ENCODE results near the gene PANK2. TPM values are rescaled to one million over a fixed set of nuclear protein-coding genes. Genes with fewer than 3 reads are reported as not detected.
"Not testable (repeated sequence)": the region's sequence is repeated elsewhere in the genome, so short reads cannot be mapped to it uniquely, and the experiment has no call there.

The PANK2 gene
- polyA plus RNA-seq, 1 donor (not counting 4 experiments of a cell fraction or from before 2014, with no cell fraction given): 23.6 TPM

DNA sequence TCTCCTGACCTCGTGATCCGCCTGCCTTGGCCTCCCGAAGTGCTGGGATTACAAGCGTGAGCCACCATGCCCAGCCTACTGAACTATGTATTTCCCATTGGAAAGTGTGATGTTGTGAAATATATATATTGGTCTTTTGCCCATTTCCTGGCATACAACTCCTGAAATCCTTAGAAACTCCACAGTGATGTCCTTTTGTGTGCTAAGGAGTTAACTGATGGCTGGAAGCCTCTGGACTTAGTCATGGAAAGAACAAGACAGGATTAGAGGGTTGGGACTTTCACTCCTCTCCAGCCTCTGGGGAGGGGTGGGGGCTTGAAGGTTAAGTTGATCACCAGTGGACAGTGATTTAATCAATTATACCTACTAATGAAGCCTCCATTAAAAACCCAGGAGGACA is 7.1 kb downstream of the PANK2 start:
- Histone ChIP-seq H3K79me2 (ENCODE audit: control insufficient read depth, insufficient read depth, low read length) (peaks cover 98% of the 10 kb centered on the region), H3K9ac (ENCODE audit: control insufficient read depth, extremely low read depth, insufficient read depth, low read length) (no peak overlapping the region), H3K4me3 (ENCODE audit: control insufficient read depth in 2 of 3, extremely low read depth in 1 of 3, insufficient read depth in 2 of 3, low read depth in 1 of 3, low read length in 3 of 3) (no peak overlapping the region), H3K27me3 (ENCODE audit: control insufficient read depth, extremely low read depth, insufficient read depth, low read length) (no peaks in the 10 kb centered on the region), H3K36me3 (ENCODE audit: control insufficient read depth in 2 of 2, extremely low read depth in 1 of 2, insufficient read depth in 2 of 2, low read length in 2 of 2) (peaks cover 6 to 18% of the 10 kb centered on the region in 2 experiments), H4K20me1 (ENCODE audit: control insufficient read depth, extremely low read depth, insufficient read depth, low read length) (peaks cover 73% of the 10 kb centered on the region), H3K4me1 (ENCODE audit: control insufficient read depth, extremely low read depth, insufficient read depth, low read length) (peaks cover 47% of the 10 kb centered on the region), H3K4me2 (ENCODE audit: control insufficient read depth, extremely low read depth, insufficient read depth, low read depth, low read length) (peak overlapping the region; percentile 9), H2AFZ (ENCODE audit: control insufficient read depth, low read length) (no peak overlapping the region), H3K9me1 (ENCODE audit: control insufficient read depth, extremely low read depth, insufficient read depth, low read length) (peaks cover 12% of the 10 kb centered on the region), H3K9me3 (ENCODE audit: control insufficient read depth, low read depth, low read length) (no peaks in the 10 kb centered on the region), H3K27ac (ENCODE audit: control insufficient read depth, insufficient read depth, low read length) (no peak overlapping the region)
- FAIRE-seq (no peak), DNase-seq (ENCODE audit: low read depth, low spot score) (no peak)
- dilution Hi-C loops (cut with MboI; ENCODE audit: extremely low pct_ligation_motif_present, low sequenced_read_pairs): no loop called here
- no peak for TF ChIP-seq EZH2 (IDR thresholded peaks at IDR 0.05; ENCODE audit: low read length)
- TF ChIP-seq, protein P1, sequence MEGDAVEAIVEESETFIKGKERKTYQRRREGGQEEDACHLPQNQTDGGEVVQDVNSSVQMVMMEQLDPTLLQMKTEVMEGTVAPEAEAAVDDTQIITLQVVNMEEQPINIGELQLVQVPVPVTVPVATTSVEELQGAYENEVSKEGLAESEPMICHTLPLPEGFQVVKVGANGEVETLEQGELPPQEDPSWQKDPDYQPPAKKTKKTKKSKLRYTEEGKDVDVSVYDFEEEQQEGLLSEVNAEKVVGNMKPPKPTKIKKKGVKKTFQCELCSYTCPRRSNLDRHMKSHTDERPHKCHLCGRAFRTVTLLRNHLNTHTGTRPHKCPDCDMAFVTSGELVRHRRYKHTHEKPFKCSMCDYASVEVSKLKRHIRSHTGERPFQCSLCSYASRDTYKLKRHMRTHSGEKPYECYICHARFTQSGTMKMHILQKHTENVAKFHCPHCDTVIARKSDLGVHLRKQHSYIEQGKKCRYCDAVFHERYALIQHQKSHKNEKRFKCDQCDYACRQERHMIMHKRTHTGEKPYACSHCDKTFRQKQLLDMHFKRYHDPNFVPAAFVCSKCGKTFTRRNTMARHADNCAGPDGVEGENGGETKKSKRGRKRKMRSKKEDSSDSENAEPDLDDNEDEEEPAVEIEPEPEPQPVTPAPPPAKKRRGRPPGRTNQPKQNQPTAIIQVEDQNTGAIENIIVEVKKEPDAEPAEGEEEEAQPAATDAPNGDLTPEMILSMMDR (optimal IDR thresholded peaks at IDR 0.05 in 1 of 3, IDR thresholded peaks at IDR 0.05 in 1 of 3, conservative IDR thresholded peaks at IDR 0.05 in 1 of 3; ENCODE audit: extremely low read depth in 1 of 3, insufficient read depth in 2 of 3, low read length in 3 of 3): no peak

DNA sequence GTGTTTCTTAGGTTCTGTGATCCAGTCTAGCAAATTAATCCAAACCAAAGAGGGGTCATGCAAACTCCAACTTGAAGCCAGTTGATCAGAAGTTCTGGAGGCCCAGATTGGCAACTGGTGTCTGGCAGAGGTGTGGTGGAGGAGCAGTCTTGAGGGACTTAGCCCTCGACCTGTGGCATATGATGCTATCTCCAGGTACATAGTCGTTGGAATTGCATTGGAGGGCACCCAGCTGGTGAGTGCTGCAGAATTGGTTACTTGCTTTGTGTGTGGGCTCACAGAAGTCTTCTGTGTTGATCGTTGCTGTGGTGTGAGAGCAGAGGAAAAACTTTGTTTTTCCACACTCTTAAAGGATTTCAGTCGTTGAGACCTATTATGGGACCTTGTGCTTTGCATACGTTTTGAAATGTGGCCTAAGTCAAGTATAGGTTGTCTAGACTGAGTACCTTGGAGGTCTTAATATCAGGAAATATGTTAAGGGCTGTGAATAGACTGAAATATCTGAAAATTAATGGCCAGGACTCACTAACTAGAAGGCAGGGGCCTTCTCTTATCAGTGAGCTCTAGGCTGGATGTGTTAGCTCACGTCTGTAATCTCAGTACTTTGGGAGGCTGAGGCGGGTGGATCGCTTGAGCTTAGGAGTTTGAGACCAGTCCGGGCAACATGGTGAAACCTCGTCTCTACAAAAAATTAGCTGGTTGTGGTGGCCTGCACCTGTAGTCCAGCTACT is 7.8 kb downstream of the PANK2 start:
- FAIRE-seq: no peak
- no peak overlapping the region for H3K4me3 ChIP-seq (ENCODE audit: control insufficient read depth in 2 of 3, extremely low read depth in 1 of 3, insufficient read depth in 2 of 3, low read depth in 1 of 3, low read length in 3 of 3)
- H3K79me2 ChIP-seq (ENCODE audit: control insufficient read depth, insufficient read depth, low read length): peaks cover 98% of the 10 kb centered on the region
- H3K27ac ChIP-seq (ENCODE audit: control insufficient read depth, insufficient read depth, low read length): no peak overlapping the region
- peaks cover 6 to 18% of the 10 kb centered on the region in 2 experiments for H3K36me3 ChIP-seq (ENCODE audit: control insufficient read depth in 2 of 2, extremely low read depth in 1 of 2, insufficient read depth in 2 of 2, low read length in 2 of 2)
- no peak overlapping the region for H3K4me2 ChIP-seq (ENCODE audit: control insufficient read depth, extremely low read depth, insufficient read depth, low read depth, low read length)
- H3K4me1 ChIP-seq (ENCODE audit: control insufficient read depth, extremely low read depth, insufficient read depth, low read length): peaks cover 40% of the 10 kb centered on the region
- H3K27me3 ChIP-seq (ENCODE audit: control insufficient read depth, extremely low read depth, insufficient read depth, low read length): no peaks in the 10 kb centered on the region
- TF ChIP-seq EZH2 (IDR thresholded peaks at IDR 0.05; ENCODE audit: low read length): no peak
- TF ChIP-seq, protein P1 (optimal IDR thresholded peaks at IDR 0.05 in 1 of 3, IDR thresholded peaks at IDR 0.05 in 1 of 3, conservative IDR thresholded peaks at IDR 0.05 in 1 of 3; ENCODE audit: extremely low read depth in 1 of 3, insufficient read depth in 2 of 3, low read length in 3 of 3): no peak
- no peak overlapping the region for H2AFZ ChIP-seq (ENCODE audit: control insufficient read depth, low read length)
- no peak for DNase-seq (ENCODE audit: low read depth, low spot score)
- H4K20me1 ChIP-seq (ENCODE audit: control insufficient read depth, extremely low read depth, insufficient read depth, low read length): peaks cover 69% of the 10 kb centered on the region
- peaks cover 12% of the 10 kb centered on the region for H3K9me1 ChIP-seq (ENCODE audit: control insufficient read depth, extremely low read depth, insufficient read depth, low read length)
- no peak overlapping the region for H3K9ac ChIP-seq (ENCODE audit: control insufficient read depth, extremely low read depth, insufficient read depth, low read length)
- H3K9me3 ChIP-seq (ENCODE audit: control insufficient read depth, low read depth, low read length): no peaks in the 10 kb centered on the region
- dilution Hi-C loops (cut with MboI; ENCODE audit: extremely low pct_ligation_motif_present, low sequenced_read_pairs): no loop called here

DNA sequence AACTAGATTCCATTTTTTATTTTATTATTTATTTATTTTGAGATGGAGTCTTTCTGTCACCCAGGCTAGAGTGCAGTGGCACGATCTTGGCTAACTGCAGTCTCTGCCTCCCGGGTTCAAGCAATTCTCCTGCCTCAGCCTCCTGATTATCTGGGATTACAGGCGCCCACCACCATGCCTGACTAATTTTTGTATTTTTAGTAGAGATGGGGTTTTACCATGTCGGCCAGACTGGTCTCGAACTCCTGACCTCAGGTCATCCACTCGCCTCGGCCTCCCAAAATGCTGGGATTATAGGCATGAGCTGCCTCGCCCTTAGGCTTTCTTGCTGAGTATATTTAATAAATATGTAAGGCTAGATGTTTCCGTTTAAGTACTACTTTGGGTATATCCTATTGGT is 9.0 kb downstream of the PANK2 start:
- H3K27me3 ChIP-seq (ENCODE audit: control insufficient read depth, extremely low read depth, insufficient read depth, low read length); H3K4me2 ChIP-seq (ENCODE audit: control insufficient read depth, extremely low read depth, insufficient read depth, low read depth, low read length); H3K27ac ChIP-seq (ENCODE audit: control insufficient read depth, insufficient read depth, low read length); dilution Hi-C loops (cut with MboI; ENCODE audit: extremely low pct_ligation_motif_present, low sequenced_read_pairs); DNase-seq (ENCODE audit: low read depth, low spot score); H3K4me3 ChIP-seq (ENCODE audit: control insufficient read depth in 2 of 3, extremely low read depth in 1 of 3, insufficient read depth in 2 of 3, low read depth in 1 of 3, low read length in 3 of 3); H3K9me3 ChIP-seq (ENCODE audit: control insufficient read depth, low read depth, low read length); H3K9ac ChIP-seq (ENCODE audit: control insufficient read depth, extremely low read depth, insufficient read depth, low read length); H2AFZ ChIP-seq (ENCODE audit: control insufficient read depth, low read length); FAIRE-seq: not testable (repeated sequence)
- Histone ChIP-seq H3K79me2 (ENCODE audit: control insufficient read depth, insufficient read depth, low read length) (peaks cover 98% of the 10 kb centered on the region), H4K20me1 (ENCODE audit: control insufficient read depth, extremely low read depth, insufficient read depth, low read length) (peaks cover 62% of the 10 kb centered on the region), H3K4me1 (ENCODE audit: control insufficient read depth, extremely low read depth, insufficient read depth, low read length) (peaks cover 35% of the 10 kb centered on the region), H3K36me3 (ENCODE audit: control insufficient read depth in 2 of 2, extremely low read depth in 1 of 2, insufficient read depth in 2 of 2, low read length in 2 of 2) (peaks cover 6 to 12% of the 10 kb centered on the region in 2 experiments), H3K9me1 (ENCODE audit: control insufficient read depth, extremely low read depth, insufficient read depth, low read length) (peaks cover 12% of the 10 kb centered on the region)

Data from keratinocyte (primary cell).